ENCODE results near the gene TRAPPC3L.

Gene TRAPPC3L

GRCh38 chr6:116518621-116519368 is 26.7 kb downstream of the TRAPPC3L start:
- no peak for TF ChIP-seq CTCF (IDR thresholded peaks at IDR 0.05; ENCODE audit: unreplicated experiment in 3 of 3)
- Mint-ChIP-seq H3K36me3 (ENCODE audit: low read depth) (no peaks in the 10 kb centered on the region), H3K27me3 (ENCODE audit: low read depth) (no peaks in the 10 kb centered on the region), H3K4me1 (peaks cover 13% of the 10 kb centered on the region), H3K4me3 (no peak overlapping the region), H3K9me3 (no peaks in the 10 kb centered on the region), H3K27ac (peak overlapping the region; percentile 3 to 61 (median 17))

- Mint-ChIP-seq H3K27ac (no peak overlapping the region), H3K9me3 (no peaks in the 10 kb centered on the region), H3K4me1 (peaks cover 27% of the 10 kb centered on the region), H3K36me3 (ENCODE audit: low read depth) (no peaks in the 10 kb centered on the region), H3K27me3 (ENCODE audit: low read depth) (no peaks in the 10 kb centered on the region), H3K4me3 (no peak overlapping the region)
- no peak for TF ChIP-seq CTCF (IDR thresholded peaks at IDR 0.05; ENCODE audit: unreplicated experiment in 3 of 3)
Observed at GRCh38 chr6:116515141-116515540, 30.3 kb downstream of the TRAPPC3L start.

- Mint-ChIP-seq H3K4me1 (peaks cover 25% of the 10 kb centered on the region), H3K27me3 (ENCODE audit: low read depth) (no peaks in the 10 kb centered on the region), H3K4me3 (no peak overlapping the region), H3K27ac (no peak overlapping the region), H3K36me3 (ENCODE audit: low read depth) (no peaks in the 10 kb centered on the region), H3K9me3 (peaks cover 7% of the 10 kb centered on the region)
- TF ChIP-seq CTCF (IDR thresholded peaks at IDR 0.05; ENCODE audit: unreplicated experiment in 3 of 3) = no peak
Observed at GRCh38 chr6:116514111-116514510, 31.4 kb downstream of the TRAPPC3L start.

- H3K4me3 Mint-ChIP-seq = peak overlapping the region in 1 of 3 experiments; percentile 15
- H3K9me3 Mint-ChIP-seq = peaks cover 15% of the 10 kb centered on the region
- peak overlapping the region in 1 of 3 experiments; percentile 59 for H3K27ac Mint-ChIP-seq
- peaks cover 19% of the 10 kb centered on the region for H3K4me1 Mint-ChIP-seq
- no peaks in the 10 kb centered on the region for H3K27me3 Mint-ChIP-seq (ENCODE audit: low read depth)
- no peak for TF ChIP-seq CTCF (IDR thresholded peaks at IDR 0.05; ENCODE audit: unreplicated experiment in 3 of 3)
- H3K36me3 Mint-ChIP-seq (ENCODE audit: low read depth) = no peaks in the 10 kb centered on the region
Observed at GRCh38 chr6:116513224-116513875, 32.1 kb downstream of the TRAPPC3L start.

- H3K27ac Mint-ChIP-seq = peak overlapping the region; percentile 59 to 93 (median 90)
- TF ChIP-seq CTCF (IDR thresholded peaks at IDR 0.05; ENCODE audit: unreplicated experiment in 3 of 3) = no peak
- H3K4me1 Mint-ChIP-seq = peaks cover 14% of the 10 kb centered on the region
- peaks cover 17% of the 10 kb centered on the region for H3K9me3 Mint-ChIP-seq
- H3K27me3 Mint-ChIP-seq (ENCODE audit: low read depth) = no peaks in the 10 kb centered on the region
- no peaks in the 10 kb centered on the region for H3K36me3 Mint-ChIP-seq (ENCODE audit: low read depth)
- H3K4me3 Mint-ChIP-seq = peak overlapping the region; percentile 40 to 64 (median 56)
Observed at GRCh38 chr6:116512734-116513133, 32.8 kb downstream of the TRAPPC3L start.
